ENCODE data around the gene TUBB3.

TUBB3 gene

DNA sequence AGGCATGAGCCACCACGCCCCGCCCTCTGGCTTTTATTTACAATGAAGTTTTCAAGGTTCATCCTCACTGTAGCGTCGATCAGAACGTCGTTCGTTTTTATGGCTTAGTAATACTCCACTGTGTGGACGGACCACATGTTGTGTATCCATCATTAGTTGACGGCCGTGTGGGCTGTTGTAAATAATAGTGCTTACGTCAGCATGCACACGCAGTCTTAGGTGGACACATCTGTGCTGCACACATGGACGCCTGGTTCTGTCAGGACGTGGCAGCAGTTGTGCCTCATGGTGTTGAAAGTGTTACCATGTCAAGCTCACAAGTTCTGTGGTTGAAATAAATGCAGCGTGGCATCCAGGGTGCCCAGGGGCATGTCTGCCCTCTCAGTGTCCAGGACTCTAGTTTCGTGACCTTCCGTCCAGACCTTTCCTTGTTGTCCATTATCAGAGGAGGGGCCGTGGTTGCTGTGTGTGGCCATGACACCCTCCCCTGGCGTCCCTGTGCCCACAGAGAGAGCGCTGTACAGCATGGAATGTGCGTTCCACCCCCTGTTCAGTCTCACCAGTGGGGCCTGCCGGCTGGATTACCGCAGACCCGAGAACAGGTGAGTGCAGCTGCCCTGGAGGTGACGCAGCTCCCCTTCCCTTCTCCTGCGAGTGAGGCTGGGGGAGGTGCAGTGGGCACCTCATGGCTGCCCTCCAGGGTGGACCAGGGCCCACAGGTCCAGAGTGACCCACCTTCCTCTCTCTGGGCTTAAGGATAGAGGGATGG is 27.5 kb upstream of the TUBB3 start:
- no peak overlapping the region for H3K27ac ChIP-seq
- TF ChIP-seq, protein P1, sequence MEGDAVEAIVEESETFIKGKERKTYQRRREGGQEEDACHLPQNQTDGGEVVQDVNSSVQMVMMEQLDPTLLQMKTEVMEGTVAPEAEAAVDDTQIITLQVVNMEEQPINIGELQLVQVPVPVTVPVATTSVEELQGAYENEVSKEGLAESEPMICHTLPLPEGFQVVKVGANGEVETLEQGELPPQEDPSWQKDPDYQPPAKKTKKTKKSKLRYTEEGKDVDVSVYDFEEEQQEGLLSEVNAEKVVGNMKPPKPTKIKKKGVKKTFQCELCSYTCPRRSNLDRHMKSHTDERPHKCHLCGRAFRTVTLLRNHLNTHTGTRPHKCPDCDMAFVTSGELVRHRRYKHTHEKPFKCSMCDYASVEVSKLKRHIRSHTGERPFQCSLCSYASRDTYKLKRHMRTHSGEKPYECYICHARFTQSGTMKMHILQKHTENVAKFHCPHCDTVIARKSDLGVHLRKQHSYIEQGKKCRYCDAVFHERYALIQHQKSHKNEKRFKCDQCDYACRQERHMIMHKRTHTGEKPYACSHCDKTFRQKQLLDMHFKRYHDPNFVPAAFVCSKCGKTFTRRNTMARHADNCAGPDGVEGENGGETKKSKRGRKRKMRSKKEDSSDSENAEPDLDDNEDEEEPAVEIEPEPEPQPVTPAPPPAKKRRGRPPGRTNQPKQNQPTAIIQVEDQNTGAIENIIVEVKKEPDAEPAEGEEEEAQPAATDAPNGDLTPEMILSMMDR (IDR thresholded peaks at IDR 0.05), result no peak
- TF ChIP-seq ZFX (IDR thresholded peaks at IDR 0.05; ENCODE audit: borderline replicate concordance), result no peak

DNA sequence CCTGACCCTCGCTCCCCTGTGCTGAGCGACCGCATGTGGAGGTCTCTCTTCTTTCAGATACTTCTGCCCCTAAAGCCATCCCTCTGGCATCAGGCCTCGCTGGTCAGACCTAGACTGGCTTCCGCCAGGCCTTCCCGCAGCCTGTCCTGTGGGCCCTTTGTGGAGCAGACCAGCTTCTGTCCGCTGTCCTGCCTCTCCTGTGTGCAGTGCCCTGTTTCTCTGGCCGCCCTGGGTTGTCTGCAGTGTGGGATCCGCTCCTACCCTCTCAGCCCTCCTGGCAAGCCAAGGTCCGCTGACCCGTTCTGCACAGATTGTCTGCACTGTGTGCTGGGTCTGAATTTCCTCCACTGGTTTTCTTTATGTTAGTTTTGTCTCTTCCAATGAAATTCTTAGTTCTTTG is 25.9 kb upstream of the TUBB3 start:
- TF ChIP-seq, protein P1 (IDR thresholded peaks at IDR 0.05), result no peak
- no peak for TF ChIP-seq ZFX (IDR thresholded peaks at IDR 0.05; ENCODE audit: borderline replicate concordance)
- no peak overlapping the region for H3K27ac ChIP-seq

DNA sequence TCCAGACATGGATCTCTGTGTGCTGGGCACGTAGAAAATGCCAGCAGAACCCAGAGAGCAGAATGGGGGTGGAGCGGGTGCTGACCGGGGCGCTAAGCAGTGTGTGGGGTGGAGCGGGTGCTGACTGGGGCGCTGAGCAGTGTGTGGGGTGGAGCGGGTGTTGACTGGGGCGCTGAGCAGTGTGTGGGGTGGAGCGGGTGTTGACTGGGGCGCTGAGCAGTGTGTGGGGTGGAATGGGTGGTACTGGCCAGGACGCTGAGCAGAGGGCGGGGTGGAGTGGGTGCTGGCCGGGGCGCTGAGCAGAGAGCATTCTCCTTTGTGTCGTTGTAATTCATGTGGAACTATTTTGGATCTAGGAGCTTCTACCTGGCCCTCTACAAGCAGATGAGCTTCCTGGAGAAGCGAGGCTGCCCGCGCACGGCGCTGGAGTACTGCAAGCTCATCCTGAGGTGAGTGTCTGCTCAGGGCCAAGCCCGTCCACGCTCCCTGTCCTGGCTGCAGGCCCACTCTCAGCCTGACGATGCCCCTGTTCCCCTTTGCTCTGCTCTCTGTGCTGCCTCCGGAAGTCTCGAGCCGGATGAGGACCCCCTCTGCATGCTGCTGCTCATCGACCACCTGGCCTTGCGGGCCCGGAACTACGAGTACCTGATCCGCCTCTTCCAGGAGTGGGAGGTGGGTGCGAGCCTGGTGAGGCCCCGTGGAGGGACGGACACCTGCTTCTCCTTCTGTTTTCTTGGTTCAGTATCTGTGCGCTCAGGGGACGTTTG is 24.8 kb upstream of the TUBB3 start:
- no peak overlapping the region for H3K27ac ChIP-seq
- TF ChIP-seq, protein P1 (IDR thresholded peaks at IDR 0.05), result no peak
- TF ChIP-seq ZFX (IDR thresholded peaks at IDR 0.05; ENCODE audit: borderline replicate concordance), result no peak

DNA sequence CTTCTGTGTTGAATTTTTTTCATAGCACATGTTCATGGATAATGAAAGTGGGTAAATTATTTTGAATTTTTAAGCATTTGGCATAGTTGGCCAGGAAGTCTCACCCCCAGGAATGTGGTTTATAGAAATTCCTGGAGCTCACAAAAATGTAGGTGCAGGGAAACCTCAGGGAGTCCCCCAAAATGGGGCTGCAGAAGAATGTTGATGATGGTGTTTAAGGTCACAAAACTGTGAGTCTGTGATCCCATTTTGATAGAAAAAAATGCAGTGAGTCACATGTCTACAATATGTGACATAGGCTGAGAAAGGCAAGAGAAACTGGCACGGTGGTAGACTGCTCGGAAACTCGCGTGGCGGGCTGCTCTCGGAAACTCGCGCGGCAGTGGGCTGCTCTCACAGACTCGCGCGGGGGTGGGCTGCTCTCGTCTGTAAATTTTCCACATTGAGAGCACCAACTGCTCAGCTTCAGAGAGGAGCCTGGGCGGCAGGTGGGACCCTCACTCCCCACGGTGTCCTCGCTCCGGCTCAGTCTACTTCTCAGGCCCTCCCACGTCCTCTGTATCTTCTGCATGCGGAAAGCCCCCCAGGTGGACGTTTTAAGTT is 23.2 kb upstream of the TUBB3 start:
- H3K27ac ChIP-seq, result no peak overlapping the region
- TF ChIP-seq, protein P1 (IDR thresholded peaks at IDR 0.05), result no peak
- no peak for TF ChIP-seq ZFX (IDR thresholded peaks at IDR 0.05; ENCODE audit: borderline replicate concordance)

DNA sequence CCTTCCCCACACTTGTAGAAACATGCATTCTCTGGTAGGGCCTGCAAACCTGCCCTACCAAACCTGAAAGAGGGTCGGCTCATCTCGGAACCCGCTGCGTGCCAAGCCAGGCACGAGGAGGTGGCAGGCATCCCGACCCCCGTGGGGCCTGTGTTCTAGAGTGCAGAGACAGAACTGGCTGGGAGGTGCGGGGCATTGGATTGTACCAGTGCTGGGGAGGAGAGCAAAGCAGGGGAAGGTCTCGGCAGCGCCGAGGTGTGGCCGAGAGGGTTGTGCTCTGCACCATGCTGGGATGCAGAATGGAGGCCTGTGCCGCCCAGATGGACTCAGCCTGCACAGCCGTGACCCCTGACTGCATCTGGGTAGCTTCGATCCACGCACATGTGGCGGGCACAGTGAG is 22.3 kb upstream of the TUBB3 start:
- H3K27ac ChIP-seq, result no peak overlapping the region
- TF ChIP-seq ZFX (IDR thresholded peaks at IDR 0.05; ENCODE audit: borderline replicate concordance), result no peak
- TF ChIP-seq, protein P1 (IDR thresholded peaks at IDR 0.05), result no peak

DNA sequence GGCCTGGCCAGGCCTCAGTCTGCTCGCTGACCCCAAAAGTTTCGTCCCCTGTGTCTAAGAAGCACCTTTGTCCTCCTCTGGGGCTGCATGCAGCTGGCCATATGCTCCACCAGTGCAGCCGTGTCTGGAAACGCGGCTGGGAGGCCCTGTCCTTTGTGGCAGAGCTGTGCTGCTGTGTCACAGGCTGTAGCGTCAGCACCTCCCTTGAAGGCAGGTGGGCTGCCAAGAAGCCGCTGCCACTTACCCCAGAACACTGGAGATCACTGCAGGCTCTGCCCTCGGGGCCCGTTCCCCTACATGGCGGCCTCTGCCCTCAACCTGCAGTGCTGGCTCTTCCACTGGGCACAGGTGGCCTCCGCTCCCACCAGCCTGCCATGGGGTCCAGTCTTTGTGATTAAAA is 20.2 kb upstream of the TUBB3 start:
- no peak overlapping the region for H3K27ac ChIP-seq
- no peak for TF ChIP-seq ZFX (IDR thresholded peaks at IDR 0.05; ENCODE audit: borderline replicate concordance)
- TF ChIP-seq, protein P1 (IDR thresholded peaks at IDR 0.05), result no peak

Data from 22Rv1 (cell line).